OCI-LY1 (cell line): ENCODE data around the gene CENPA.

Experiments used
- H2AFZ ChIP-seq: fragments of 200-600 bp; sonication (generic), shearing (Covaris generic); 2 replicates; pipeline ENCODE4 v1.6.0; 2014; ENCODE audit warnings: antibody characterized with exemption, mild to moderate bottlenecking, low read length
- H3F3A ChIP-seq: fragments of 200-600 bp; sonication (generic), shearing (Covaris generic); 2 replicates; pipeline ENCODE4 v1.6.0; 2014; ENCODE audit warnings: mild to moderate bottlenecking, antibody characterized with exemption, low read length, moderate library complexity; ENCODE audit not compliant: insufficient read depth
- H3K27ac ChIP-seq: fragments of 200-600 bp; sonication (generic); 2 replicates; pipeline ENCODE4 v1.5.1; 2014; ENCODE audit warnings: low read length, mixed run types, mild to moderate bottlenecking, low read depth; ENCODE audit not compliant: poor library complexity, severe bottlenecking
- H3K27me3 ChIP-seq: fragments of 200-600 bp; sonication (generic); 2 replicates; pipeline ENCODE4 v1.6.0; 2014; ENCODE audit warnings: antibody characterized with exemption, mild to moderate bottlenecking, low read length, moderate library complexity; ENCODE audit not compliant: insufficient read depth
- H3K36me3 ChIP-seq: fragments of 200-600 bp; sonication (generic); 2 replicates; pipeline ENCODE4 v1.6.1; 2014; ENCODE audit warnings: mild to moderate bottlenecking, antibody characterized with exemption, low read length, moderate library complexity, mixed read lengths; ENCODE audit not compliant: insufficient read depth
- H3K4me1 ChIP-seq: fragments of 200-600 bp; sonication (generic); 2 replicates; pipeline ENCODE4 v1.5.1; 2014; ENCODE audit warnings: mild to moderate bottlenecking, low read length, moderate library complexity; ENCODE audit not compliant: insufficient read depth, severe bottlenecking
- H3K4me2 ChIP-seq: fragments of 200-600 bp; sonication (generic), shearing (Covaris generic); 2 replicates; pipeline ENCODE4 v1.6.1; 2014; ENCODE audit warnings: low read length
- H3K4me3 ChIP-seq: fragments of 200-600 bp; sonication (generic); 2 replicates; pipeline ENCODE4 v1.5.1; 2014; ENCODE audit warnings: low read length, low read depth, mild to moderate bottlenecking, mixed read lengths; ENCODE audit not compliant: poor library complexity, severe bottlenecking
- H3K79me2 ChIP-seq: fragments of 200-600 bp; shearing (Covaris generic); 2 replicates; pipeline ENCODE4 v1.6.1; 2016; ENCODE audit warnings: mixed run types, low read length, mixed read lengths; ENCODE audit not compliant: insufficient read depth
- H3K9ac ChIP-seq: fragments of 200-600 bp; sonication (generic), shearing (Covaris generic); 2 replicates; pipeline ENCODE4 v1.6.1; 2014; ENCODE audit warnings: mild to moderate bottlenecking, low read length, mixed read lengths
- H3K9me2 ChIP-seq: fragments of 200-600 bp; sonication (generic), shearing (Covaris generic); 2 replicates; pipeline ENCODE4 v1.6.1; 2014; ENCODE audit warnings: low read depth, mild to moderate bottlenecking, low read length, mixed read lengths
- H3K9me3 ChIP-seq: fragments of 200-600 bp; shearing (Covaris generic); 2 replicates; pipeline ENCODE4 v1.6.1; 2014; ENCODE audit warnings: low read length, mixed read lengths
- H4K20me1 ChIP-seq: fragments of 200-600 bp; sonication (generic), shearing (Covaris generic); 2 replicates; pipeline ENCODE4 v1.6.0; 2016; ENCODE audit warnings: mild to moderate bottlenecking, low read length; ENCODE audit not compliant: insufficient read depth
- EZH2 ChIP-seq: fragments of 200-600 bp; sonication (generic), shearing (Covaris generic); IDR thresholded peaks from 2 replicates; pipeline ENCODE4 v1.8.0; 2017; ENCODE audit warnings: borderline replicate concordance, mixed run types, mild to moderate bottlenecking, antibody characterized with exemption, low read length, moderate library complexity, mixed read lengths
- TF ChIP-seq, protein P1 (sequence below): fragments of 200-600 bp; sonication (generic), shearing (Covaris generic); IDR thresholded peaks from 2 replicates; pipeline ENCODE4 v1.5.1; 2017; ENCODE audit warnings: mild to moderate bottlenecking, antibody characterized with exemption, low read length, moderate library complexity, mixed read lengths

The CENPA gene

DNA sequence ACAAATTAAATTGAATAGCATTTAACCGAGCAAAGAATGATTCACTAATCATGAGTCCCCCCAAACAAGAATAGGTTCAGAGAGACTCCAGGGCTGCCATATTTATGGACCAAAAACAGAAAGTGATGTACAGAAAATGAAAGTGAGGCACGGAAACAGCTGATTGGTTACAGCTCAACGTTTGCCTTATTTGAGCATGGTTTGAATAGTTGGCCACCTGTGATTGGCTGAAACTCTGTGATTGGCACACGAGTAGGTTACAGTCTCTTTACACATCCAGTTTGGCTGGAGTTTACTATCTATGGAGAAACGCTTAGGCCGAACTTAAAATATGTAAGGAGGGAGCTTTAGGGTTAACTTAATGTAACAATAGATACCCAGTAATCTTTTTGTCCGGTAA, 35.1 kb downstream of the CENPA start:
- Histone ChIP-seq H2AFZ (no peak overlapping the region), H3K27me3 (no peaks in the 10 kb centered on the region), H3F3A (no peaks in the 10 kb centered on the region), H3K9me3 (no peaks in the 10 kb centered on the region), H3K9ac (no peak overlapping the region), H3K4me2 (no peak overlapping the region), H3K79me2 (no peaks in the 10 kb centered on the region), H3K9me2 (no peaks in the 10 kb centered on the region), H3K36me3 (no peaks in the 10 kb centered on the region), H3K27ac (no peak overlapping the region), H3K4me1 (no peaks in the 10 kb centered on the region), H4K20me1 (no peaks in the 10 kb centered on the region), H3K4me3 (no peak overlapping the region)
- TF ChIP-seq EZH2, result no peak
- TF ChIP-seq, protein P1, sequence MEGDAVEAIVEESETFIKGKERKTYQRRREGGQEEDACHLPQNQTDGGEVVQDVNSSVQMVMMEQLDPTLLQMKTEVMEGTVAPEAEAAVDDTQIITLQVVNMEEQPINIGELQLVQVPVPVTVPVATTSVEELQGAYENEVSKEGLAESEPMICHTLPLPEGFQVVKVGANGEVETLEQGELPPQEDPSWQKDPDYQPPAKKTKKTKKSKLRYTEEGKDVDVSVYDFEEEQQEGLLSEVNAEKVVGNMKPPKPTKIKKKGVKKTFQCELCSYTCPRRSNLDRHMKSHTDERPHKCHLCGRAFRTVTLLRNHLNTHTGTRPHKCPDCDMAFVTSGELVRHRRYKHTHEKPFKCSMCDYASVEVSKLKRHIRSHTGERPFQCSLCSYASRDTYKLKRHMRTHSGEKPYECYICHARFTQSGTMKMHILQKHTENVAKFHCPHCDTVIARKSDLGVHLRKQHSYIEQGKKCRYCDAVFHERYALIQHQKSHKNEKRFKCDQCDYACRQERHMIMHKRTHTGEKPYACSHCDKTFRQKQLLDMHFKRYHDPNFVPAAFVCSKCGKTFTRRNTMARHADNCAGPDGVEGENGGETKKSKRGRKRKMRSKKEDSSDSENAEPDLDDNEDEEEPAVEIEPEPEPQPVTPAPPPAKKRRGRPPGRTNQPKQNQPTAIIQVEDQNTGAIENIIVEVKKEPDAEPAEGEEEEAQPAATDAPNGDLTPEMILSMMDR, result no peak

DNA sequence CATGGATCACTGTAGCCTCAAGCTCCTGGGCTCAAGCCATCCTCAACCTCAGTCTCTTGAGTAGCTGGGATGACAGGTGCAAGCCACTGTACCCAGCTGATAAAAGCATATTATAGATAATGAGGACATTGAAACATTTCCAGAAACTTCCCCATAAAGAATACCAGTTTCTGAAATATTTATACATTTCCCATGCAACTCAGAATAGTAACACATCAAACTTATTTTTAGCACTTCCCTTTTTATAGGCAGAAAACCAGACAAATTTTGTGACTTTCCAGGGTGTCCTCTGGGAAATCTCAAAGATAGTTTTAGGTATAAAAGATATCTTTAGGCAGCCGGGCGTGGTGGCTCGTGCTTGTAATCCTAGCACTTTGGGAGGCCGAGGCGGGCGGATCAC, 37.0 kb downstream of the CENPA start:
- Histone ChIP-seq H3K27me3 (no peaks in the 10 kb centered on the region), H3K27ac (no peak overlapping the region), H2AFZ (no peak overlapping the region), H3K4me3 (no peak overlapping the region), H3K9me3 (no peaks in the 10 kb centered on the region), H3K4me2 (no peak overlapping the region), H4K20me1 (no peaks in the 10 kb centered on the region), H3K79me2 (no peaks in the 10 kb centered on the region), H3K9me2 (no peaks in the 10 kb centered on the region), H3F3A (no peaks in the 10 kb centered on the region), H3K36me3 (no peaks in the 10 kb centered on the region), H3K4me1 (no peaks in the 10 kb centered on the region), H3K9ac (no peak overlapping the region)
- TF ChIP-seq EZH2, result no peak
- TF ChIP-seq, protein P1, result no peak

DNA sequence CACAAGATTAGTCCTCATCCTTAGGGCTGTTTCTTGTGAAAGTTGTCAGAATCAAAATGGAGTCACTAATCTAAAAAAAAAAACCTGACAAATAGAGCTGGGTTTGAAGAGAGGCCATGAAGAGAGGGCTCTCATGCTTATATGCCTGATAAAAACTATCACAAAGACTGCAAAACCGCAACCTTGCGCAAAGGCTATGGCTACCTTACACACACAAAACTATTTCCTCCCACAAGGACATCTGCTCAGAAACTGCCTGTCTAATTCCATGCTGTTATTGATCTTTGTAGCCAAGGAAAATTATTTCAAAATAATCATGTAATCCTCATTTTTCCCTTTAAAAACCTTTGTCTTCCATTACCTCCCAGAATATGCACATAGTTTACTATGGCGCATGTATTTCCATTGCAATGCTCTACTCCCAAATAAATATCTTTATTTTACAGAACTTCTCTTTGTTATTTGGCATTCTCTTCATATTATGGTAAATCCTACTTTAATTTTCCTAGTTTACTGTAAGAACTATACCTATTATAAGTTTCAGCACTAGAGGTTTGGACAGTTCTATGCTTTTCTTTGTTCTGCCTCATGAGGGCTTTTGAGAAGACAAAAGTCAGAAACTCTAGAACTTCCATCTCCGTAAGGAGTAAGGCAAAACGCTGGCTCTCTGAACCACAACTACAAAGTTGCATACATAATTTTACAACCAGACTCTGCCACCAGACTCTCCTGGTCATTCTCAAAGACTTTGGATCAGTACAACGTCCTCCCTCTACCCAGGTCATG, 52.5 kb downstream of the CENPA start:
- TF ChIP-seq, protein P1, result no peak
- no peak for TF ChIP-seq EZH2
- Histone ChIP-seq H3K27me3 (no peaks in the 10 kb centered on the region), H3K27ac (no peak overlapping the region), H3K9ac (no peak overlapping the region), H2AFZ (no peak overlapping the region), H3K79me2 (no peaks in the 10 kb centered on the region), H3K9me2 (no peaks in the 10 kb centered on the region), H3K4me2 (no peak overlapping the region), H3F3A (no peaks in the 10 kb centered on the region), H3K4me1 (no peaks in the 10 kb centered on the region), H3K4me3 (no peak overlapping the region), H3K36me3 (no peaks in the 10 kb centered on the region), H4K20me1 (no peaks in the 10 kb centered on the region), H3K9me3 (no peaks in the 10 kb centered on the region)
